GM12891 (cell line): ENCODE data around the gene ALDH1A1.

ENCODE experiments used
- DNase-seq: peaks from one replicate; pipeline ENCODE4 v3.0.0; 2011; ENCODE audit warnings: low spot score; ENCODE audit not compliant: insufficient read length
- FAIRE-seq: peaks from 2 replicates; lab custom pipeline; 2011; peaks lifted over from hg19 to GRCh38; lab: Jason Lieb, UNC
- PAX5 ChIP-seq: IDR thresholded peaks from 2 replicates; pipeline ENCODE4 v1.6.1; 2011; ENCODE audit warnings: low read length, moderate library complexity, mild to moderate bottlenecking; ENCODE audit not compliant: insufficient read depth, severe bottlenecking
- POLR2A ChIP-seq: IDR thresholded peaks from 2 replicates; pipeline ENCODE4 v1.6.1; 2011; ENCODE audit warnings: low read depth, low read length, control low read depth
- POLR2AphosphoS5 ChIP-seq: IDR thresholded peaks from 2 replicates; pipeline ENCODE4 v1.6.1; 2011; ENCODE audit warnings: low read depth, low read length, control low read depth
- POU2F2 ChIP-seq: IDR thresholded peaks from 2 replicates; pipeline ENCODE4 v1.6.1; 2011; ENCODE audit warnings: low read depth, mild to moderate bottlenecking, control low read depth, low read length, moderate library complexity
- SPI1 ChIP-seq: IDR thresholded peaks from 2 replicates; pipeline ENCODE4 v1.6.1; 2011; ENCODE audit warnings: low read depth, low read length, control low read depth
- TAF1 ChIP-seq: IDR thresholded peaks from 2 replicates; pipeline ENCODE4 v1.6.1; 2011; ENCODE audit warnings: low read depth, low read length, control low read depth

The ALDH1A1 gene

DNA sequence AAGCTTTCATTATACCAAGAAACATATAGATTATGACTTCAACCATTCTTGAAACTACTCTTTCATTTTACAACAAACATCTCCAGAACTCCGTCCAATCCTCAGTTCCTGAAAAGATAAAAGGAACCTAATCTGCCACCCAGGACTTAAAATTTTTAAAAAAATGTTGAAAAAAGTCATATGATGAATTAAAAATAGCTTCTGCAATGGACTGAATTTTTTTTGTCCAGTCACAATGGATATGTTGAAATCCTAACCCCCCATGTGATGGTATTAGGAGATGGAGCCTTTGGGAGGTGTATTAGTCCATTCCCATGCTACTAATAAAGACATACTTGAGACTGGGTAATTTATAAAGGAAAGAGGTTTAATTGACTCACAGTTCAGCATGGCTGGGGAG lies 2.7 kb upstream of the ALDH1A1 start:
- TF ChIP-seq POU2F2 (no peak), TAF1 (no peak), PAX5 (no peak), POLR2AphosphoS5 (no peak), POLR2A (no peak), SPI1 (no peak)
- no peak for FAIRE-seq

GRCh38 chr9:72955126-72955455 lies 2.2 kb upstream of the ALDH1A1 start:
- no peak for TF ChIP-seq POU2F2
- no peak for TF ChIP-seq TAF1
- no peak for TF ChIP-seq PAX5
- no peak for TF ChIP-seq POLR2A
- TF ChIP-seq POLR2AphosphoS5: no peak
- no peak for TF ChIP-seq SPI1
- DNase-seq (no peak), FAIRE-seq (no peak)

More for the DNA sequence above, 2.7 kb upstream of the ALDH1A1 start:
- DNase-seq: no peak

GRCh38 chr9:72954431-72955125 lies 1.7 kb upstream of the ALDH1A1 start:
- DNase-seq (no peak), FAIRE-seq (no peak)
- no peak for TF ChIP-seq POU2F2

DNA sequence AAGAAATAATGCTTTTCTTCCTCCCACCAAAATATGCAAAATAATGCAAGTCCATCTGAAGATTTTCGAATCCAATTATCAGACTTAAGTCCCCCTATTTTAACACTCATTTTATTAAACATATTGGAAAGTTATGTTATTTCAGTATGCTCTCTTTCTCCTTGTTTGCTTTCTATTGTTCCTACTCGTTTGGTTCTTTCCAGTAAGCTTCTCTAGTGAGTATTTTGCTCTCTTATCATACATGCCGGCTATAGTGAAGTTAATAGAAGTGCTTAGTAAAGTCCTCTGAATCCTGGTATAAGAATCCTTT lies 517 bp downstream of the ALDH1A1 start:
- TF ChIP-seq SPI1 (no peak), POU2F2 (no peak), TAF1 (no peak), POLR2A (no peak)
- FAIRE-seq: no peak
- DNase-seq: no peak

DNA sequence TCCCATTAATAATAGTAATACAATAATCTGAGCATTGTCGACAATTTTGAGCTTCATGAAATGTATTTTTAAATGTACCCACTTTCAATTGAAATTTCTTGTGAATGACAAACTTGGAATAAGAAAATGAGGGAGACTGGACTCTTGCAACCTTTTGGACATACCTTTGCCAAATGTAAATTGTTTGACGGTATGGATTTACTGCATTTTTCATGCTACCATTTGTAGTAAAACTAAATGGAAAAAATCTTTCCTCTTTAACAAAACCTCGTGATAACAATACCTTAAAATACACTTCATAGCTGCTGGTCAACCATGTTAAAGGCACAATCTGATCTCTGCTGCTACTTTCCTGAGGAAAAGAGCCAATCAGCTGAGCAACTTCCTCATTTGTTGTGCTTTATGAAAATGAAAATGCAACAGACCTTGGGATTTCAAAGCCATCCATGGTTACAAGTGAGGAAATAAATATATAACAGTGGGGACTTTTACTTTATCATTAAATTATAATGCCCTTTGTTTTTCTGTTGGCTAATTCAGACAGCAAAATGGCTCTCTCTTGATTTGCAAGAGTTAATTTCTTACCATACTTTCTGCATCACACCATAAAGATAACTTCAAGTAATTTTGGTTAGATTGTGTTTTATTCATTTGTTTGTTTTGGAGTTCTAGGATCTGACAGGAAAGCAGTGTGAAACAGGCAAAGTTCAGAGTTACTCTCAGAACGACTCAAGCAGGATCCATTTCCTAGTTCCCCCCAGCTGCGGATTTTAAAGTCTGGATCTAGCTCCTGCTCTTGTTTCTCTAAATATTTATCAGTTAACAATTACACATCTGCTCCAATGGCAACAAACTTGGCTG lies 1.1 kb downstream of the ALDH1A1 start:
- TF ChIP-seq PAX5: no peak
- TF ChIP-seq TAF1: no peak
- no peak for TF ChIP-seq SPI1
- TF ChIP-seq POLR2AphosphoS5: no peak
- no peak for TF ChIP-seq POLR2A
- TF ChIP-seq POU2F2: no peak
- FAIRE-seq (no peak), DNase-seq (no peak)

- TF ChIP-seq POU2F2 (no peak), PAX5 (no peak), POLR2AphosphoS5 (no peak), POLR2A (no peak), SPI1 (no peak), TAF1 (no peak)
- FAIRE-seq: no peak
- no peak for DNase-seq
These were observed 1.9 kb downstream of the ALDH1A1 start for GRCh38 chr9:72950875-72951442.

GRCh38 chr9:72949918-72950325 lies 2.9 kb downstream of the ALDH1A1 start:
- DNase-seq: no peak
- no peak for FAIRE-seq
- TF ChIP-seq POLR2AphosphoS5: no peak
- no peak for TF ChIP-seq TAF1
- no peak for TF ChIP-seq POU2F2
- no peak for TF ChIP-seq SPI1
- TF ChIP-seq POLR2A: no peak
- TF ChIP-seq PAX5: no peak

DNA sequence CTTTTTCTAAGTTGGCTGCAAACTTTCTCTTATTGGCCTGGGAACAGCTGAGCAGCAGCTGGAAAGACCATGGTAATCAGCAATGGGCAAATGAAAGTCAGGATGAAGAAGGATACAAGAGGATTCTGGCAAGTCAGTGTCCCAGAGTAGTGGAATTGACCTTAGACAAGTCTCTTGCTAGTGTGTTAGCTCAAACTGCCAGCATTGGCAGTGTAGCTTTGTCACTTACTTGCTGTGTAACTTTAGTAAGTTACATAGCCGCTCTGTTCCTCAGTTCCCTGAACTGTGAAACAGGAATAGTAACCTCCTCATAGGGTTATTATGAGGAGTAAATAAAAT lies 3.6 kb downstream of the ALDH1A1 start:
- TF ChIP-seq PAX5 (no peak), POLR2A (no peak), POU2F2 (no peak), TAF1 (no peak), POLR2AphosphoS5 (no peak), SPI1 (no peak)
- no peak for DNase-seq
- FAIRE-seq: no peak

- TF ChIP-seq POLR2AphosphoS5: no peak
- no peak for DNase-seq
- no peak for FAIRE-seq
These were observed 4.1 kb downstream of the ALDH1A1 start for GRCh38 chr9:72948575-72949243.
